Right atrium auricular region (tissue), 2 donors: ENCODE measurements around the gene COL1A1. TPM values are rescaled to one million over a fixed set of nuclear protein-coding genes. Genes with fewer than 3 reads are reported as not detected.

ENCODE experiments used
- DNase-seq: peaks from one replicate; pipeline ENCODE4 v3.0.0-alpha.2; 2019; ENCODE audit warnings: low spot score
- H3K27ac ChIP-seq, 2 donors: fragments of 200-600 bp; sonication (generic); 1 replicate in 1 of 2; 2 replicates in 1 of 2; pipeline ENCODE4 v1.5.1; 2016 to 2019
- H3K27me3 ChIP-seq, 2 donors: fragments of 200-600 bp; sonication (generic); one replicate each; pipeline versions ENCODE4 v1.5.1 to v1.6.0; 2017 to 2019
- H3K36me3 ChIP-seq: fragments of 200-600 bp; sonication (generic); one replicate; pipeline ENCODE4 v1.5.1; 2016
- H3K4me1 ChIP-seq, 2 donors: fragments of 200-600 bp; sonication (generic); one replicate each; pipeline versions ENCODE4 v1.5.1 to v1.6.0; 2017 to 2019
- H3K4me3 ChIP-seq, 2 donors: fragments of 200-600 bp; sonication (generic); 1 replicate in 1 of 2; 2 replicates in 1 of 2; pipeline ENCODE4 v1.5.1; 2017 to 2019; ENCODE audit warnings: mild to moderate bottlenecking in 1 of 2, moderate library complexity in 1 of 2
- H3K9me3 ChIP-seq, 2 donors: fragments of 200-600 bp; sonication (generic); one replicate each; pipeline ENCODE4 v1.5.1; 2019
- CTCF ChIP-seq, 2 donors: fragments of 200-600 bp; sonication (generic); IDR thresholded peaks; one replicate each; pipeline ENCODE4 v1.5.1; 2019; ENCODE audit warnings: antibody characterized with exemption in 2 of 2
- total RNA-seq, 2 donors: library from RNA; depleted of rRNA; stranded (reverse); fragments of >200 nt; gene quantifications; one replicate each; pipeline ENCODE4 v1.1.0, GENCODE V29; 2016

Gene COL1A1
- total RNA-seq, 2 donors from 2014 or later = 19.8 to 180 TPM

GRCh38 chr17:50221864-50222545 lies 20.6 kb upstream of the COL1A1 start:
- H3K9me3 ChIP-seq = peaks cover 0 to 5% of the 10 kb centered on the region in 2 donors
- H3K27me3 ChIP-seq = no peaks in the 10 kb centered on the region
- peaks cover 0 to 29% of the 10 kb centered on the region in 2 donors for H3K4me1 ChIP-seq
- TF ChIP-seq CTCF (IDR thresholded peaks at IDR 0.05) = no peak
- no peak overlapping the region for H3K4me3 ChIP-seq
- no peaks in the 10 kb centered on the region for H3K36me3 ChIP-seq
- peak; percentile 78 for DNase-seq
- H3K27ac ChIP-seq = peak overlapping the region; percentile 52 to 62

- H3K27me3 ChIP-seq = no peaks in the 10 kb centered on the region
- no peaks in the 10 kb centered on the region for H3K36me3 ChIP-seq
- no peaks in the 10 kb centered on the region for H3K9me3 ChIP-seq
- DNase-seq = no peak
- TF ChIP-seq CTCF (IDR thresholded peaks at IDR 0.05) = no peak
- H3K4me1 ChIP-seq = peaks cover 0 to 29% of the 10 kb centered on the region in 2 donors
- peak overlapping the region; percentile 52 to 62 for H3K27ac ChIP-seq
- H3K4me3 ChIP-seq = no peak overlapping the region
Observed at GRCh38 chr17:50221266-50221863, 19.9 kb upstream of the COL1A1 start.

GRCh38 chr17:50220811-50221210 lies 19.4 kb upstream of the COL1A1 start:
- peaks cover 0 to 29% of the 10 kb centered on the region in 2 donors for H3K4me1 ChIP-seq
- no peak for TF ChIP-seq CTCF (IDR thresholded peaks at IDR 0.05)
- no peaks in the 10 kb centered on the region for H3K36me3 ChIP-seq
- no peaks in the 10 kb centered on the region for H3K9me3 ChIP-seq
- peak overlapping the region; percentile 8 to 52 for H3K27ac ChIP-seq
- H3K27me3 ChIP-seq = no peaks in the 10 kb centered on the region
- no peak for DNase-seq
- H3K4me3 ChIP-seq = no peak overlapping the region

GRCh38 chr17:50219939-50220465 lies 18.6 kb upstream of the COL1A1 start:
- H3K9me3 ChIP-seq = no peaks in the 10 kb centered on the region
- H3K36me3 ChIP-seq = no peaks in the 10 kb centered on the region
- no peak for TF ChIP-seq CTCF (IDR thresholded peaks at IDR 0.05)
- no peaks in the 10 kb centered on the region for H3K27me3 ChIP-seq
- no peak for DNase-seq
- H3K4me3 ChIP-seq = no peak overlapping the region
- peaks cover 0 to 29% of the 10 kb centered on the region in 2 donors for H3K4me1 ChIP-seq
- H3K27ac ChIP-seq = peak overlapping the region; percentile 31 to 69

GRCh38 chr17:50219342-50219741 lies 17.9 kb upstream of the COL1A1 start:
- peaks cover 0 to 33% of the 10 kb centered on the region in 2 donors for H3K4me1 ChIP-seq

More at GRCh38 chr17:50219342-50219741, 17.9 kb upstream of the COL1A1 start:
- Histone ChIP-seq H3K36me3 (no peaks in the 10 kb centered on the region), H3K9me3 (no peaks in the 10 kb centered on the region), H3K4me3 (no peak overlapping the region), H3K27ac (peak overlapping the region; percentile 21 to 69), H3K27me3 (no peaks in the 10 kb centered on the region)
- no peak for DNase-seq
- no peak for TF ChIP-seq CTCF (IDR thresholded peaks at IDR 0.05)
